SK-N-SH (cell line): Measurements from ENCODE around the gene PSMB8.

Experiments
- CTCF ChIP-seq: fragments of 200-600 bp; sonication (generic); IDR thresholded peaks from 2 replicates; pipeline ENCODE4 v1.6.1; 2017; ENCODE audit warnings: antibody characterized with exemption, mild to moderate bottlenecking, moderate library complexity
- ELF1 ChIP-seq: IDR thresholded peaks from 2 replicates; pipeline ENCODE4 v1.4.0; 2012
- FOXM1 ChIP-seq: IDR thresholded peaks from 2 replicates; pipeline ENCODE4 v1.4.0; 2012; ENCODE audit warnings: low read depth, mild to moderate bottlenecking
- JUND ChIP-seq: IDR thresholded peaks from 2 replicates; pipeline ENCODE4 v1.4.0; 2012
- POLR2AphosphoS5 ChIP-seq: IDR thresholded peaks from 2 replicates; pipeline ENCODE4 v1.6.1; 2012; ENCODE audit warnings: low read depth, low read length
- RFX5 ChIP-seq: IDR thresholded peaks from 2 replicates; pipeline ENCODE4 v1.6.1; 2012; ENCODE audit warnings: mild to moderate bottlenecking, improper control_type of control experiment, low read length
- RXRA ChIP-seq: IDR thresholded peaks from 2 replicates; pipeline ENCODE4 v1.4.0; 2012; ENCODE audit warnings: low read depth, mild to moderate bottlenecking, borderline replicate concordance
- TAF1 ChIP-seq: IDR thresholded peaks from 2 replicates; pipeline ENCODE4 v1.6.1; 2012; ENCODE audit warnings: low read depth, mild to moderate bottlenecking, low read length, moderate library complexity, borderline replicate concordance
- TCF12 ChIP-seq: IDR thresholded peaks from 2 replicates; pipeline ENCODE4 v1.4.0; 2012
- USF2 ChIP-seq: fragments of 150-350 bp; IDR thresholded peaks from 2 replicates; pipeline ENCODE4 v1.6.1; 2017; ENCODE audit warnings: antibody characterized with exemption, low read length, low read depth, borderline replicate concordance
- YY1 ChIP-seq: IDR thresholded peaks from 2 replicates; pipeline ENCODE4 v1.4.0; 2012; ENCODE audit warnings: low read depth, mild to moderate bottlenecking

GRCh38 chr6:32844839-32845383, 1.1 kb upstream of the PSMB8 start:
- TF ChIP-seq CTCF: no peak
- no peak for TF ChIP-seq YY1
- TF ChIP-seq POLR2AphosphoS5: no peak
- TF ChIP-seq JUND: no peak
- TF ChIP-seq TAF1: no peak
- TF ChIP-seq FOXM1: no peak
- no peak for TF ChIP-seq RFX5
- no peak for TF ChIP-seq ELF1
- no peak for TF ChIP-seq TCF12
- TF ChIP-seq RXRA: no peak
- no peak for TF ChIP-seq USF2
